ENCODE data around the gene ZNF892. TPM values are rescaled to one million over a fixed set of nuclear protein-coding genes. Genes with fewer than 3 reads are reported as not detected.

ZNF892 gene
- total and polyA plus RNA-seq, 9 of the 15 experiments (the other 6 are each of a cell fraction or from before 2014, with no cell fraction given) = 0.07 to 0.13 (median 0.09) TPM; not detected in 6

DNA sequence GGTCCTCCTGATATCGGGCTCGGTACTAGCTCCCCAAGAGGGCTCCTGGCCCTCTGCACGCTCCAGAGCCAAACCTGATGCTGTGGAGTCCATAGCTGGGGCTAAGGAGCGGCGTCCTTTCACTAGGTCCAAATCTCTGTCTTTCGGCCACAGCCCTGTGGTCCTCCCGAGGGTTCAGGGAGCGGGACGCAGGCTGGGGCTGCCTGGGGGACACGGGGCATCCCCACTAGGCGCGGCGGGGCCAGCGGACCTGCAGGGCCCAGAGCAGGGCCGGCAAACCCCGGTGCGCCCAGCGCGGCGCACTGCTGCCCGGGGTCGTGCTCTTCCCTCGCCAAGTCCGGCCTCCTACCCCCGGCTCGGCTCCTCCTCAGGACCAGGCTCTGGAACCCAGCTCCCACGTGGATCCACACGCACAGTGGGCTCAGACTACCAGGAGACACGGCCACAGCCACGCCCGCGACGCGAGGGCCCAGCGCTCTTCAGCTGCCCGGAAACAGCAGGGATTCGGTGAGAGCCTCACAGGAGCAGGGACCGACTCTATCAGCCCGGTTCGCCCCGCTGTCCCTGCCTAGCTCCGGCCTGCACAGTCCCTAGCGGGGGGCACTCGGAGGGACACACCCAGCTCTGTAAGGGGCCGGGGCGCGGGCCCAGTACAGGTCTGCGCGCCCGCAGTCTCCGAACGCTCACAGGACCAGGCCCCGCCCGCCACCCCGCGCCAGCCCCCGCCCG is 48.3 kb upstream of the ZNF892 start (continued):
- TF ChIP-seq, protein P1, sequence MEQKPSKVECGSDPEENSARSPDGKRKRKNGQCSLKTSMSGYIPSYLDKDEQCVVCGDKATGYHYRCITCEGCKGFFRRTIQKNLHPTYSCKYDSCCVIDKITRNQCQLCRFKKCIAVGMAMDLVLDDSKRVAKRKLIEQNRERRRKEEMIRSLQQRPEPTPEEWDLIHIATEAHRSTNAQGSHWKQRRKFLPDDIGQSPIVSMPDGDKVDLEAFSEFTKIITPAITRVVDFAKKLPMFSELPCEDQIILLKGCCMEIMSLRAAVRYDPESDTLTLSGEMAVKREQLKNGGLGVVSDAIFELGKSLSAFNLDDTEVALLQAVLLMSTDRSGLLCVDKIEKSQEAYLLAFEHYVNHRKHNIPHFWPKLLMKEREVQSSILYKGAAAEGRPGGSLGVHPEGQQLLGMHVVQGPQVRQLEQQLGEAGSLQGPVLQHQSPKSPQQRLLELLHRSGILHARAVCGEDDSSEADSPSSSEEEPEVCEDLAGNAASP (IDR thresholded peaks at IDR 0.05) = no peak
- TF ChIP-seq CBX8 (IDR thresholded peaks at IDR 0.05; ENCODE audit: borderline replicate concordance, extremely low read depth, low read depth, low read length, poor library complexity, severe bottlenecking) = no peak
- no peak for TF ChIP-seq ZNF217 (CRISPR knock-in tag; IDR thresholded peaks at IDR 0.05)
- no peak for TF ChIP-seq BDP1 (IDR thresholded peaks at IDR 0.05; ENCODE audit: insufficient read depth, insufficient read length)
- no peak for TF ChIP-seq MYBL2 (IDR thresholded peaks at IDR 0.05; ENCODE audit: low read depth)
- no peak for TF ChIP-seq MYBL2 (CRISPR knock-in tag; IDR thresholded peaks at IDR 0.05; ENCODE audit: borderline replicate concordance)
- TF ChIP-seq YBX1 (IDR thresholded peaks at IDR 0.05) = no peak
- TF ChIP-seq, protein P2, sequence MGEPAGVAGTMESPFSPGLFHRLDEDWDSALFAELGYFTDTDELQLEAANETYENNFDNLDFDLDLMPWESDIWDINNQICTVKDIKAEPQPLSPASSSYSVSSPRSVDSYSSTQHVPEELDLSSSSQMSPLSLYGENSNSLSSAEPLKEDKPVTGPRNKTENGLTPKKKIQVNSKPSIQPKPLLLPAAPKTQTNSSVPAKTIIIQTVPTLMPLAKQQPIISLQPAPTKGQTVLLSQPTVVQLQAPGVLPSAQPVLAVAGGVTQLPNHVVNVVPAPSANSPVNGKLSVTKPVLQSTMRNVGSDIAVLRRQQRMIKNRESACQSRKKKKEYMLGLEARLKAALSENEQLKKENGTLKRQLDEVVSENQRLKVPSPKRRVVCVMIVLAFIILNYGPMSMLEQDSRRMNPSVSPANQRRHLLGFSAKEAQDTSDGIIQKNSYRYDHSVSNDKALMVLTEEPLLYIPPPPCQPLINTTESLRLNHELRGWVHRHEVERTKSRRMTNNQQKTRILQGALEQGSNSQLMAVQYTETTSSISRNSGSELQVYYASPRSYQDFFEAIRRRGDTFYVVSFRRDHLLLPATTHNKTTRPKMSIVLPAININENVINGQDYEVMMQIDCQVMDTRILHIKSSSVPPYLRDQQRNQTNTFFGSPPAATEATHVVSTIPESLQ (CRISPR knock-in tag; IDR thresholded peaks at IDR 0.05) = no peak
- no peak for TF ChIP-seq THAP12 (CRISPR knock-in tag; IDR thresholded peaks at IDR 0.05)

Measured in K562 (cell line).